Uterus (tissue), 4 donors: ENCODE results near the gene ADAMTSL1. TPM values are rescaled to one million over a fixed set of nuclear protein-coding genes. Genes with fewer than 3 reads are reported as not detected.
A peak's percentile ranks its signal among the peaks of the same experiment; 100 is the strongest.

Source experiments
- DNase-seq, 2 donors: peaks; one replicate each; pipeline ENCODE4 v3.0.0-alpha.2; 2019 to 2020
- H3K27ac ChIP-seq, 2 donors: fragments of 200-600 bp; sonication (generic); 1 replicate in 1 of 2; 2 replicates in 1 of 2; pipeline ENCODE4 v1.5.1; 2016 to 2018
- H3K27me3 ChIP-seq, 2 donors: fragments of 200-600 bp; sonication (generic); one replicate each; pipeline ENCODE4 v1.5.1; 2018 to 2019; ENCODE audit warnings: control low read depth in 1 of 2
- H3K36me3 ChIP-seq, 2 donors: fragments of 200-600 bp; sonication (generic); one replicate each; pipeline ENCODE4 v1.5.1; 2019; ENCODE audit warnings: control low read depth in 1 of 2
- H3K4me1 ChIP-seq, 2 donors: fragments of 200-600 bp; sonication (generic); one replicate each; pipeline ENCODE4 v1.5.1; 2018 to 2019; ENCODE audit warnings: control low read depth in 1 of 2
- H3K4me3 ChIP-seq, 2 donors: fragments of 200-600 bp; sonication (generic); 1 replicate in 1 of 2; 2 replicates in 1 of 2; pipeline ENCODE4 v1.5.1; 2018 to 2019; ENCODE audit warnings: mild to moderate bottlenecking in 1 of 2
- H3K9me3 ChIP-seq, 2 donors: fragments of 200-600 bp; sonication (generic); one replicate each; pipeline ENCODE4 v1.5.1; 2019; ENCODE audit warnings: control low read depth in 1 of 2
- POLR2A ChIP-seq, 2 donors: fragments of 450-650 bp; IDR thresholded peaks; one replicate each; pipeline ENCODE4 v1.6.1; 2016; ENCODE audit warnings: antibody characterized with exemption in 2 of 2, mild to moderate bottlenecking in 1 of 2, moderate library complexity in 1 of 2
- intact Hi-C: fragments of 100-400 bp; cut with DNase I; formaldehyde crosslinking; loops from one replicate; pipeline ENCODE4 v1.15.1; 2023; ENCODE audit warnings: low total_unique reads
- total RNA-seq, 4 donors: library from RNA; depleted of rRNA in 3 of 4; stranded (reverse); fragments of >200 nt in 3 of 4; gene quantifications; one replicate each; pipeline versions ENCODE4 v1.1.0 to v1.2.4, GENCODE V29; 2014 to 2023
- TF ChIP-seq, protein P1 (sequence below), 4 experiments: fragments of 200-600 bp in 2 of 4; fragments of 450-650 bp in 2 of 4; sonication (generic) in 2 of 4; IDR thresholded peaks; one replicate each; pipeline ENCODE4 v1.5.1; 2016 to 2019; ENCODE audit warnings: antibody characterized with exemption in 4 of 4, mild to moderate bottlenecking in 2 of 4, moderate library complexity in 1 of 4
- donor health status: DM: yes; HTN: yes; CAD: no.

Gene ADAMTSL1
- total RNA-seq, 4 donors from 2014 or later, result 30.0 to 186 (median 138) TPM

DNA sequence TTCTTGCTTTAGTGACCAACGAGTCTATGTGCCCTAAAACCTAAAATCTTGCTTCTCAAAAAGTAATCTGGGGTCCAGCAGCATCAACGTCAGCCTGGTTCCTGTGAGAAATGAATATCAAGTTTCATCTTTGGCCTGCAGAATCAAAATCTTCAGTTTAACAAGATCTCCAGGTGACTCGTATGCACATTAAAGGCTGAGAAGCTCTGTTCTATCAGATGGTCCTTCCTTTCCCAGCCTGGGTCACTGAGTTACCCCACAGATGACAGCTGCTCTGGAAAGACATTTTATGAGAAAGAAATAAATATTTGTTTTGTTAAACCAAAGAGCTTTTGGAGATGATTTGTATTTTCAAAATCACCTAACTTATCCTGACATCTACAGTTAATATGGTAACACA lies 75.8 kb downstream of the ADAMTSL1 start:
- intact Hi-C loops, result no loop called here
- Histone ChIP-seq H3K27me3 (no peaks in the 10 kb centered on the region), H3K9me3 (no peaks in the 10 kb centered on the region), H3K36me3 (no peaks in the 10 kb centered on the region), H3K27ac (no peak overlapping the region), H3K4me1 (no peaks in the 10 kb centered on the region), H3K4me3 (no peak overlapping the region)
- TF ChIP-seq, protein P1, sequence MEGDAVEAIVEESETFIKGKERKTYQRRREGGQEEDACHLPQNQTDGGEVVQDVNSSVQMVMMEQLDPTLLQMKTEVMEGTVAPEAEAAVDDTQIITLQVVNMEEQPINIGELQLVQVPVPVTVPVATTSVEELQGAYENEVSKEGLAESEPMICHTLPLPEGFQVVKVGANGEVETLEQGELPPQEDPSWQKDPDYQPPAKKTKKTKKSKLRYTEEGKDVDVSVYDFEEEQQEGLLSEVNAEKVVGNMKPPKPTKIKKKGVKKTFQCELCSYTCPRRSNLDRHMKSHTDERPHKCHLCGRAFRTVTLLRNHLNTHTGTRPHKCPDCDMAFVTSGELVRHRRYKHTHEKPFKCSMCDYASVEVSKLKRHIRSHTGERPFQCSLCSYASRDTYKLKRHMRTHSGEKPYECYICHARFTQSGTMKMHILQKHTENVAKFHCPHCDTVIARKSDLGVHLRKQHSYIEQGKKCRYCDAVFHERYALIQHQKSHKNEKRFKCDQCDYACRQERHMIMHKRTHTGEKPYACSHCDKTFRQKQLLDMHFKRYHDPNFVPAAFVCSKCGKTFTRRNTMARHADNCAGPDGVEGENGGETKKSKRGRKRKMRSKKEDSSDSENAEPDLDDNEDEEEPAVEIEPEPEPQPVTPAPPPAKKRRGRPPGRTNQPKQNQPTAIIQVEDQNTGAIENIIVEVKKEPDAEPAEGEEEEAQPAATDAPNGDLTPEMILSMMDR (IDR thresholded peaks at IDR 0.05), result no peak
- TF ChIP-seq POLR2A (IDR thresholded peaks at IDR 0.05), result no peak
- no peak for DNase-seq

DNA sequence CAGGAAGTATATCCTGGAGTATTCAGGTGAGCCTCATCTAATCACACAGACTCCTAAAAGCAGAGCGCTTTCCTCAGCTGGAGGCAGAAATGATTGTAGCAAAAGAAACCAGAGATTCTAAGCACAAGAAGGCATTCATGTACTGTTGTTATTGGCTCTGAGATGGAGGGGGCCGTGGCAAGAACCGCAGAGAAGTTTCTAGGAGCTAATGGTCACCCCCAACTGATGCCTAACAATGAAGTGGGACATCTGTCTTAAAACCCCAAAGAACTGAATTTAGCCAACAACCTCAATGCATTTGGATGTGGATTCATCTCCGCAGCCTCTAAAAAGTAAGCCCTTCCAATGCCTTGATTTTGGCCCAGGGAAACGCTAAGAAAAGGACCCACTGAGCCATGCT lies 76.3 kb downstream of the ADAMTSL1 start:
- H3K4me3 ChIP-seq, result no peak overlapping the region
- H3K9me3 ChIP-seq, result no peaks in the 10 kb centered on the region
- H3K4me1 ChIP-seq, result no peaks in the 10 kb centered on the region
- no peak for TF ChIP-seq POLR2A (IDR thresholded peaks at IDR 0.05)
- TF ChIP-seq, protein P1 (IDR thresholded peaks at IDR 0.05), result no peak
- intact Hi-C loops, result no loop called here
- H3K27ac ChIP-seq, result no peak overlapping the region
- no peak for DNase-seq
- no peaks in the 10 kb centered on the region for H3K27me3 ChIP-seq
- H3K36me3 ChIP-seq, result no peaks in the 10 kb centered on the region

DNA sequence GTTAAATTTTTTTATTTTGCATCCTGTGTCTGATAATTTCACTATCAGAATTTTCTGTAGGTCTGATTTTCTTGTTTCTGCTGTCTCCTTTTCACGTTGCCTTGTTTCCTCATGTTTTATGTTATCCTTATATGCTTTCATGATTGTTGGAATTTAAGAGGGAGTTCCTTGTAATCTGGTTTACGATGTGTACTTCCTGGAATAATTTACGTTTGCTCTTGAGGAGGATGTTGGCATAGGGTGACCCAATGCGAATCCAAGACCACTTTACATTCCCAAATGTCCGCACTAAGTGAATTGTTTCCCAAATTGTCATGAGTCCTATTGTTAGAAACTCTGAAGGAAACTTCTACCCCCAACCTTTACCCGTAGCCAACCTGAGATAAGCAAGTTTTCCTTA lies 80.3 kb downstream of the ADAMTSL1 start:
- H3K36me3 ChIP-seq, result no peaks in the 10 kb centered on the region
- H3K27ac ChIP-seq, result peak overlapping the region; percentile 31 to 67
- no peaks in the 10 kb centered on the region for H3K9me3 ChIP-seq
- no peak overlapping the region for H3K4me3 ChIP-seq
- TF ChIP-seq, protein P1 (IDR thresholded peaks at IDR 0.05), result no peak
- TF ChIP-seq POLR2A (IDR thresholded peaks at IDR 0.05), result no peak
- DNase-seq, result no peak
- H3K27me3 ChIP-seq, result no peaks in the 10 kb centered on the region
- no peaks in the 10 kb centered on the region for H3K4me1 ChIP-seq
- intact Hi-C loops, result no loop called here

DNA sequence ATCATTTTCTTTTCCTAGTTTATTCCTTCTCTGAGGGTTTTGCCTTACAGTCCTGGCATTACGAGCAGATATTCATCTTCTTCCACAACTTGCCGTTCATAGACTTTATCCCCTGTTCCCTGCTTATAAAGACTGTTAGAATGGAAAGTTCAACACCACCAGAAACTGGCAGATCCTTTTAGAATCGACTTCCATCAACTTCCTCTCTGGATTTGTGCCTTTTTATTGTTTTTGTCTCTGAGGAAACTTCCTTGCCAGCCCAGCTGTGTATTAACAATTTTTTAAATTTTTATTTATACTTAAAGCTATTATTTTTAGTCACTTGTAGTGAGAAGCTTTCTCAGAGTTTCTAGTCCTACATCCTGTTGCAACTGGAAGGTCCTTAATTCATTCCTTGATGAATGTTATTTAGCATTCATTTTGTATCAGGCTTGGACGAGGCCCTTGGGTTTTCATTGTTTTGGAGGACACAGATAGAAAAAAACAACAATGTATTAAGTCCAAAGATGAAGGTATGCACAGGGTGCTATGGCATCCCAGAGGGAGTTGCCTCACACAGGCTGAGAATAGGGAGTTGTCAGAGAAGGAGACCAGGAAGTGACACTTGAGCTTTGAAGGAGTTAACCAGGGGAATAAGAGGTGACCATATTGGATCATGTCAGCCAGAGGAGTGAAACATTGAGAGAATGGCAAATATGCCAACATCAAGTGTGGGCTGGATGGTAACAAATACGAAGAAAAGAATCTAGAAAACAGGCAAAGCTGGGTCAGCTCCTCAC lies 81.3 kb downstream of the ADAMTSL1 start:
- Histone ChIP-seq H3K27ac (peak overlapping the region; percentile 31 to 67), H3K4me1 (no peaks in the 10 kb centered on the region), H3K4me3 (no peak overlapping the region), H3K9me3 (no peaks in the 10 kb centered on the region), H3K36me3 (no peaks in the 10 kb centered on the region), H3K27me3 (no peaks in the 10 kb centered on the region)
- no peak for DNase-seq
- intact Hi-C loops, result no loop called here
- TF ChIP-seq POLR2A (IDR thresholded peaks at IDR 0.05), result no peak
- TF ChIP-seq, protein P1 (IDR thresholded peaks at IDR 0.05), result no peak

DNA sequence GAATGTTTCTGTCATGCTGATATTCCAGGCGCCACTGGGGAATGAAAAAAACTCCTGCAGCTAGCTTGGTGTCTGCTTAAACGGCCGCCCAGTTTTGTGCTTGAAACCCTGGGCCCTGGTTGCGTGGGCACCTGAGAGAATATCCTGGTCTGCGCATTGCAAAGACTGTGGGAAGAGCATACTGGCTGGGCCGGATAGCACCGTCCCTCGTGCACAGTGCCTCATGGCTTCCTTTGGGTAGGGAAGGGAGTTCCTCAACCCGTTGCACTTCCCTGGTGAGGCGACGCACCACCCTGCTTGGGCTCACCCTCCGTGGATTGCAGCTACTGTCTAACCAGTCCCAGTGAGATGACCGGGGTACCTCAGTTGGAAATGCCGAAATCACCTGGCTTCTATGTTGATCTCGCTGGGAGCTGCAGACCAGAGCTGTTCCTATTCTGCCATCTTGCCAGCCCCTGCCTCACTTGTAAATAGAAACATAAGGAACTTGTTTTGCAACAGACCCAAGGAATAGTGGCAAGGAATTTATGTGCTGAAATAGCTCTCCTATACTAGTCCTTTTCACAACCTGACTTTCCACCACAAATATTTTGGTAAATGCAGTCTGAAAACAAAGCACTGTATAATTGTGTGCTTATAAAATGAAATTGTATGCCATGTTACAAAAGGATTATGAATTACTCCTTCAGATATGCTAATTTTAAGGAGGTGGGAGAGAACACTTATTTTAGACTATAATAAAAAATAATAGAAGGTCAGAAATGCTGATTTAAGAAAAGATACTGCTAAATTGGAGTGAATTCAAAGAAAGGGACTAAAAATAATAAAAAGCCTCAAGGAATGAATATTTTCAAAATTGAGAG lies 90.3 kb downstream of the ADAMTSL1 start:
- intact Hi-C loops, result no loop called here
- Histone ChIP-seq H3K4me1 (peaks cover 2 to 10% of the 10 kb centered on the region in 2 donors), H3K27me3 (no peaks in the 10 kb centered on the region), H3K27ac (peak overlapping the region in 1 of 2 donors; percentile 63), H3K9me3 (no peaks in the 10 kb centered on the region), H3K36me3 (no peaks in the 10 kb centered on the region), H3K4me3 (no peak overlapping the region)
- TF ChIP-seq, protein P1 (IDR thresholded peaks at IDR 0.05), result no peak
- no peak for TF ChIP-seq POLR2A (IDR thresholded peaks at IDR 0.05)
- no peak for DNase-seq
